ENCODE measurements around the gene FARP1. TPM values are rescaled to one million over a fixed set of nuclear protein-coding genes. Genes with fewer than 3 reads are reported as not detected.
A peak's percentile ranks its signal among the peaks of the same experiment; 100 is the strongest.

Gene FARP1
- total RNA-seq, 2 experiments from 2014 or later, result not detected

GRCh38 chr13:98489446-98490194, 346.7 kb downstream of the FARP1 start:
- no peaks in the 10 kb centered on the region for H3K36me3 ChIP-seq (ENCODE audit: insufficient read depth, low read length)
- H3K4me2 ChIP-seq (ENCODE audit: low read length), result peak overlapping the region; percentile 74
- H3K4me1 ChIP-seq (ENCODE audit: insufficient read depth, low read length, poor library complexity, severe bottlenecking), result peaks cover 51% of the 10 kb centered on the region
- intact Hi-C loops (cut with micrococcal nuclease; ENCODE audit: unreplicated experiment), result loop anchor here (2.0 to 5.0 kb wide), 2 partner anchors 42 to 81 kb away; no protein-coding TSS in a partner anchor
- no TSS peak for BruUV-seq (replicated peaks)
- peak; percentile 7 for DNase-seq (ENCODE audit: low spot score)
- peak overlapping the region; percentile 51 for H3K4me3 ChIP-seq (ENCODE audit: low read depth, low read length, poor library complexity, severe bottlenecking)
- H3K9me2 ChIP-seq (ENCODE audit: insufficient read depth, low read length), result no peaks in the 10 kb centered on the region
- H2AFZ ChIP-seq (ENCODE audit: low read length), result no peak overlapping the region
- H3K79me2 ChIP-seq (ENCODE audit: insufficient read depth, low read depth, low read length), result peaks cover 68% of the 10 kb centered on the region
- H4K20me1 ChIP-seq (ENCODE audit: insufficient read depth, low read length), result peaks cover 57% of the 10 kb centered on the region
- peak overlapping the region; percentile 94 for H3K27ac ChIP-seq (ENCODE audit: low read depth, low read length, poor library complexity, severe bottlenecking)
- H3K9me3 ChIP-seq (ENCODE audit: low read length), result no peaks in the 10 kb centered on the region
- CTCF ChIA-PET (ENCODE audit: unreplicated experiment), result no interaction called here
- POLR2A ChIA-PET, result interaction anchor here (3.2 kb wide), 1 partner anchor 82 kb away, joined by 16 read pairs; no protein-coding TSS in a partner anchor
- TF ChIP-seq EZH2phosphoT487 (IDR thresholded peaks at IDR 0.05; ENCODE audit: borderline replicate concordance, low read depth, low read length) (no peak), CTCF (conservative IDR thresholded peaks at IDR 0.05; ENCODE audit: low read length) (no peak)

GRCh38 chr13:98490195-98490836, 347.4 kb downstream of the FARP1 start:
- ChIA-PET CTCF (ENCODE audit: unreplicated experiment) (no interaction called here), POLR2A (interaction anchor here (0.6 to 0.7 kb wide), 2 partner anchors 11 to 32 kb away, joined by 4 read pairs; no protein-coding TSS in a partner anchor)
- Histone ChIP-seq H2AFZ (ENCODE audit: low read length) (no peak overlapping the region), H3K9me2 (ENCODE audit: insufficient read depth, low read length) (no peaks in the 10 kb centered on the region), H3K4me1 (ENCODE audit: insufficient read depth, low read length, poor library complexity, severe bottlenecking) (peaks cover 58% of the 10 kb centered on the region), H3K79me2 (ENCODE audit: insufficient read depth, low read depth, low read length) (peaks cover 72% of the 10 kb centered on the region), H3K9me3 (ENCODE audit: low read length) (no peaks in the 10 kb centered on the region), H3K27ac (ENCODE audit: low read depth, low read length, poor library complexity, severe bottlenecking) (peak overlapping the region; percentile 94), H3K4me2 (ENCODE audit: low read length) (peak overlapping the region; percentile 74), H4K20me1 (ENCODE audit: insufficient read depth, low read length) (peaks cover 57% of the 10 kb centered on the region), H3K4me3 (ENCODE audit: low read depth, low read length, poor library complexity, severe bottlenecking) (no peak overlapping the region), H3K36me3 (ENCODE audit: insufficient read depth, low read length) (no peaks in the 10 kb centered on the region)
- no peak for DNase-seq (ENCODE audit: low spot score)
- TF ChIP-seq CTCF (conservative IDR thresholded peaks at IDR 0.05; ENCODE audit: low read length), result no peak
- no peak for TF ChIP-seq EZH2phosphoT487 (IDR thresholded peaks at IDR 0.05; ENCODE audit: borderline replicate concordance, low read depth, low read length)
- intact Hi-C loops (cut with micrococcal nuclease; ENCODE audit: unreplicated experiment), result no loop called here
- no TSS peak for BruUV-seq (replicated peaks)
